Fibroblast of lung (primary cell): ENCODE results near the gene UBL7.

ENCODE experiments used
- EZH2 ChIP-seq: IDR thresholded peaks from 2 replicates; pipeline ENCODE4 v1.5.1; 2012; ENCODE audit warnings: low read length, control low read depth, mild to moderate bottlenecking; ENCODE audit errors: missing control alignments
- TF ChIP-seq, protein P1 (sequence below), 2 donors: IDR thresholded peaks in 1 of 2; conservative IDR thresholded peaks in 1 of 2; 1 replicate in 1 of 2; 2 replicates in 1 of 2; pipeline ENCODE4 v1.5.1; 2011 to 2012; ENCODE audit warnings: low read length in 2 of 2, control low read depth in 1 of 2, inconsistent platforms in 1 of 2, low read depth in 1 of 2, mild to moderate bottlenecking in 1 of 2

- TF ChIP-seq, protein P1, sequence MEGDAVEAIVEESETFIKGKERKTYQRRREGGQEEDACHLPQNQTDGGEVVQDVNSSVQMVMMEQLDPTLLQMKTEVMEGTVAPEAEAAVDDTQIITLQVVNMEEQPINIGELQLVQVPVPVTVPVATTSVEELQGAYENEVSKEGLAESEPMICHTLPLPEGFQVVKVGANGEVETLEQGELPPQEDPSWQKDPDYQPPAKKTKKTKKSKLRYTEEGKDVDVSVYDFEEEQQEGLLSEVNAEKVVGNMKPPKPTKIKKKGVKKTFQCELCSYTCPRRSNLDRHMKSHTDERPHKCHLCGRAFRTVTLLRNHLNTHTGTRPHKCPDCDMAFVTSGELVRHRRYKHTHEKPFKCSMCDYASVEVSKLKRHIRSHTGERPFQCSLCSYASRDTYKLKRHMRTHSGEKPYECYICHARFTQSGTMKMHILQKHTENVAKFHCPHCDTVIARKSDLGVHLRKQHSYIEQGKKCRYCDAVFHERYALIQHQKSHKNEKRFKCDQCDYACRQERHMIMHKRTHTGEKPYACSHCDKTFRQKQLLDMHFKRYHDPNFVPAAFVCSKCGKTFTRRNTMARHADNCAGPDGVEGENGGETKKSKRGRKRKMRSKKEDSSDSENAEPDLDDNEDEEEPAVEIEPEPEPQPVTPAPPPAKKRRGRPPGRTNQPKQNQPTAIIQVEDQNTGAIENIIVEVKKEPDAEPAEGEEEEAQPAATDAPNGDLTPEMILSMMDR (conservative IDR thresholded peaks at IDR 0.05 in 1 of 2, IDR thresholded peaks at IDR 0.05 in 1 of 2; ENCODE audit: low read depth in 1 of 2, low read length in 2 of 2) = no peak
- no peak for TF ChIP-seq EZH2
Measured at GRCh38 chr15:74434263-74435136, 26.5 kb downstream of the UBL7 start.
